Fibroblast of peridontal ligament (primary cell): ENCODE data around the gene GP1BA.

Source experiments
- DNase-seq: peaks from one replicate; pipeline ENCODE4 v3.0.0-alpha.2; 2010; ENCODE audit errors: extremely low read depth

The GP1BA gene

DNA sequence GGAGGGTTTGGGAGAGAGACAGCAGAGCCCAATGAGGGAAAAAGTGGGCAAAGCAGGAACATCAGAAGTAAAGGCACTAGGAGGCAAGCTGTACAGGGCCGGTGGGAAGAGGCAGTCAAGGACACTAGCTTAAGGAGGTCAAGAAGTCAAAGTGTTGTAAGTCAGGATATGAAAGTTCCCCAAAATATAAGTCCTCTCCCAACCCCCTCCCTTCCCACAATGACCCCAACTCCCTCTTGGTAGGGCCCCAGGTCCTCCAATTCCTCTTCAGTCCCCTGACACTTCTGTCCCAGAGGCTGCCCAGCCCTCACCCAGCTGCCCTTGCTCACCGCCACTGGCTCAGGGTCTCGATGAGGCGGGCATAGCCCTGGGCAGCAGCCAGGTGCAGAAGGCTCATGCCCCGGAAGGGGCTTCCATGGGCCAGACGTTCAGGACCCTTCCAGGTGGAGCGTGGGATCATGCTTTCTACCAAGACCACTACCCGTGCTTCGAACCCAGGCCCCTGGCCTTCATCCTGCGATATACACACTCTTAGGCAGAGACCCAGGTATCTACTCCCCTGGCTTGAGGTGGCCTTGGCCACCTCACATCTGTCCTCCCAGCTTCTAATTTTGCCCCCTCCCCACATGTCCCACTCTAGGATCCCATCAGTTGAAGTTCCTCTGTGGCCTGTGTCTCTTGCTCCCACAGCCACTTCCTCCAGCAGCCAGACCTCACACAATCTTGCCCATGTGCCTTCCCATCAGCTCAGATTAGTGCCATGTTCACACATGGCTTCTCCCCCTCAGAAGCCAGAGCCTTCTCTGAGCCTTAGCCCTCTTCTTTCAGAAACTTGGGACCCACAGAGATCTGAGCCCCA, 41.4 kb downstream of the GP1BA start:
- DNase-seq = no peak

DNA sequence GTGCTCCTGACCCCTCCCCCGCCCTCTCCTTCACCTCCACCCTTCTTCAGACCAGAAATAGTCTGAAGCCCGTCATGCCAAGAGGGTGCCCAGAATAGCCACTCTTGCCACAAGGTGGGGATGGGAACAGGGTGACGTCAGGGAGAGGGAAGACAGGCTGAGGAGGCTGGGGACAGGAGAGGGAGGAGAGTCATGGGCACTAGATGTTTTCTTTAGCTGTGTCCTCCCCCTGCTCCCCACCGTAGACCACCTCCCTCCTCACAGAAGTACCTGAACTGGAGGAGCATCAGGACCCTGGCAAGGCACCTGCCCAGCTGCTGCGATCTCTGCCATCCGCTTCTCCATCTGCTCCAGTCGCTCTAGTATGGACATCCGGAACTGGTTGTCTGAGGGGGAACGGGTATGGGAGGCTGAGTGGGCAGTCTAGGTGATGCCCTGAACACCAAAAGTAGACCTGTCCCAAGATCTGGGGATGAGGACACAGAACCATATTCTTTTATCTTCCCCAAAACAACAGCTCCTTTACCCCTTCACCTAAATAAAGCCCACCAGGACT, 42.1 kb downstream of the GP1BA start:
- no peak for DNase-seq

DNA sequence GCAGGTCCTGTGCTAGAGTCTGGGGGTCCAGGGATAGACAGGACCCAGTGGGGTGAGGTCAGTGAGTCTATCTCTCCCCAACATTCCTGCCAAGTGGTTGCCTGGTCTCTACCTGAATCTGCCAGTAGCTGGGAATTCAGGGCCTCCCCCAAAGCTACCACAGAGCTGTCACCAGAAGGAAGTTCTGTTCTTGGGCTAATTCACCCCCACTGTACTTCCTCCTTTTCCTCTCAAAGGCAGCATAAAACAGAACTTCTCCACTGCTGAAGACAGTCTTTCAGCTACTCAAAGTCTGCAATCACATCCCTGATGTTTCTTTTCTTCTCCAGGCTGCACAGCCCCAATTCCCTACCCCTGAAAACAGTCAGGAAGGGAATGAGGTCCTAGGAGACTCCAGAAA, 46.6 kb downstream of the GP1BA start:
- no peak for DNase-seq

DNA sequence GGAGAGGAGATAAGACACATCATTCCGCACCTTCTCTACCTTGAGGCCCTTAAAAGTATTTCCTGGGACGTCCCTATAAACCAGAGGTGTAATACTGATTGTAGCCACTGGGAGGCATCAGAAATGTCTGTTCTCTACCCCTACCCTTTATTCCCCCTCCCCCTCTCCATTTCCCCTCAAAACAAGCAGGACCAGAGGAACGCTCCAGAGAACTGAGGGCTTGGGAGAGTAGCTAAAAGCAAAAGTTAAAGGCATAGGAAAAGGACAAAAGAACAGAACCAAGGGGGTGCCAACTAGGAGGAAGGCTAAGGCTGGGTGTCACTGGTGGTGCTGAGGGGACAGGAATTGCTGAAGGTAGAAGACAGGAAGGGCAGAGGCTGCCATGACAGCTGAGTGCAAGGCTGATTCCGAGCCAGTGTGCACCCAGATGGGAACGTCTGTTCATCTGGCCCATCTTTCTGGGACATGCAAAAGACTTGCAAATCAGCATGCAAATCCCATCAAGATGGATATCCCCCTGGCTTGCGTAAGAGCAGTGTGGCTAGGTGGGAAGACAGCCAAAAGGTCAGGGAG, 48.7 kb downstream of the GP1BA start:
- peak; percentile 63 for DNase-seq

DNA sequence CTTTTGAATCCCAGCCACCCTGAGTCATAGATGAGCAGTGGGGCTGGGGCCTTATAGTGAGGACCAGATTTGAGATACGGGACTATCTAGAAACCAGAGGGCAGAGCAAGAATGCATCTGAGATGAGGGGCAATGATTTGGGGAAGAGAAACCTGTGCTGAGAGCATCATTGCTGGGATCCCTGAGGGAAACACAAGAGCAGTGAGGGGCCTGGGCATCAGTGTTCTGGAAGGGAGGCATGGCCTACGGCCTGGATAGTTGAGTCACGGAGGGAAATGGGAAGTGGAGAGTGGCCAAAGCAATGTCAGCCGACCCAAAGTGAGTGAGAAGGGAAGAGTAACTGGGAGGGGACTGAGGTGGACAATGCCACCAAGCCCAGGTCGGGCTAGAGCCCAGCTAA, 50.2 kb downstream of the GP1BA start:
- no peak for DNase-seq
